GM21367 (cell line): ENCODE data around the gene DMD.
"Not testable (repeated sequence)": the region's sequence is repeated elsewhere in the genome, so short reads cannot be mapped to it uniquely, and the experiment has no call there.

Source experiments
- ATAC-seq: cut with Tn5 transposase; IDR thresholded peaks from one replicate; pipeline ENCODE4 v1.9.1; 2021; ENCODE audit not compliant: unreplicated experiment

DMD gene

DNA sequence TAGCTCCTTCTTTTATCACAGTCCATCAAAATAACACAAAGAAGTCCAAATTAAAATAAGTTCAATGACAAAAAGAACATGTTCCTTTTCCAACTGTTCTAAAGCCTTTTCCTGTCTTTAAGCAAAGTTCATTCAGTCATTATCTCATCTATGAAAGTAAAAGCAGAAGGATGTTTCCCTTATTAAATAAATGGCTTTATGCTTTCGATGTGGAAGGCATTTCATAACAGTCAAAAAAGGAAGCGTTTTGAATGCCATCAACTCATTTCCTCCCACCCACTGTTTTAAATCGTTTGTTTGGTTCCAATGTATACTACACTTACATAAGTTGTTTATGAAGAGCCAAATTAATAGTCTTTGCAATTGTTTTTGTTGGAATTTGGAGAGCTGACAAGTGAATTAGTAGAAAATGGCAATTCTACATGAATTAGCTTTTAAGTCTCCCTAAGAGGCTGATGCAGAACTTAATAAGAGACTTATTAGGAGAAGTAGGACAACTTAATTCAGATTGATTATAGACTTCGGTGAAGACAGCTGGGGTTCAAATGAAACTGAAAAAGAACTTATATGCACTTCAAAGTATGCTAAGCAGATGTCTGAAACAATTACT lies 1746.9 kb downstream of the DMD start:
- no peak for ATAC-seq

- ATAC-seq: no peak
Observed at GRCh38 chrX:31461266-31461665, 1750.1 kb downstream of the DMD start.

GRCh38 chrX:31459361-31459760 lies 1752.0 kb downstream of the DMD start:
- ATAC-seq: no peak

DNA sequence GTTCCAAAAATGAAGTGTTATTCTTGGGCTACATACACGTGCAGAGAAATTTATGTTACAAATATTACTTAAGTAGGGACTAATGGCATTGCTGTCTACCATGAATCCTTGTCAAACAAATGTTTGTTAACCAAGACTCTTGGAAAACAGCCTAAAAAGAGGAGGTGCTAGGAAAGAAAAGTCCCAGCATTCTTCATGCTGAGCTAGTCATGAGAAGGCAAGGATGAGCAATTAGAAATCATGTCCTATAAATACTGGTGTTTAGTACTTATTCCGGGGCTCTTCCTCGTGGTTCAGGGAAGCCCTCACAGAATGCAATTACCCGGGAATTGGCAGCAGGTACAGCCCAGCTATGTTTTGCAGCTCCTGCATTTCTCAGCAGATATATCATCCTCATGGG lies 1761.4 kb downstream of the DMD start:
- no peak for ATAC-seq

DNA sequence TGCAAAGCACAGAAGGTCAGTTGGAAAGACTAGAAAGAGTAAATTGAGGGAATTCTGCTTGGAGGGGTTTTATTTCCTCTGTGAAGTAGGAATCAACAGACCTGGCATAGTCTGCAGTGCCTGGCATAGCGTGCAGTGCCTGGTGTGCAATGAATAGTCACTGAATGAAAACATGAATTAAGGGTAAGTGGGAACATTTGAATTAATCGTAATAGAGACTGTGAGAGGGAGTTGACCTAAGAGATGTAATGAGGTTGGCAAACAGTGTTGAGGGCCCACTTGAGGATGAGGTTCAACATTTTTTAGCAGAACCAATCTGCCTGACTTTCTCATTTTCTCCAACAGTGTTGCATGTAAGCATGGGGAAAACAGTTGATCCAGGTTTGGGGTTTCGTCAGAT lies 1762.3 kb downstream of the DMD start:
- ATAC-seq: no peak

- ATAC-seq: no peak
Observed at GRCh38 chrX:31445542-31445941, 1765.8 kb downstream of the DMD start.

DNA sequence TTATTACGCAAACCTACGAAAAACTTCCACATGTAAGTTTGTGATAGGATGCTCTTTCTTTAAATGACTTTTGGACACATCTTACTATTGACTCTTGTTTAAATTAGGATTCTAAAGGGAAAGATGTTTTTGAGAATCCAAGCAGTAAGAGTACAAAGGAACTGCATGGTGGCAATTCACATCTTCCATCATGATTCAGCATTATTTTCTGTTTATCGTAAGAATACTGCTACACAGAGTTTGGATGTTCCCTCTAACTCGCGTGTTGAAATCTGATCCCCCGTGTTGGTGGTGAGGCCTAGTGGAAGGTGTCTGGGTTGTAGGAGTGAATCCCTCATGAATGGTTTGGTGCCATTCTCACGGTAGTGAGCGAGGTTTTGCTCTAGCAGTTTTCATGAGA lies 1767.7 kb downstream of the DMD start:
- no peak for ATAC-seq

GRCh38 chrX:31440546-31440945 lies 1770.8 kb downstream of the DMD start:
- ATAC-seq: no peak

DNA sequence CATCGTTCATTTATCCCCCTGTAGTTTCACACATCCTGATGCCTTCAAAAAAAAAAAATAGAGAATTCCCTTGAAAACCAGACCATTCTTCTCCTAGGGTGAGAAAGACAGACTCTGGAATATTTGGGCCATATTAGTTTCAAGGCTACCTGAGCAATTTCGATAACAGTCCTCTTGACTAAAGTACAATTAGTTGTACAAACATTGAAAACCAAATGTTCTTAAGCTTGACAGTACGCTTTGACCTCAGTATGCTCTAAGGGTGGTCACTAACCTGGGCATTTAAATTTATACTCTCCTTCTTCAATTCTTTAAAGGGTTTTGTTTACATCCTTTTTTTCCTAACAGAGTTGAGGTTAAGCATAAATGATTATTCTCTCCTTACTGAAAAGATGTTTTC lies 1774.9 kb downstream of the DMD start:
- no peak for ATAC-seq

DNA sequence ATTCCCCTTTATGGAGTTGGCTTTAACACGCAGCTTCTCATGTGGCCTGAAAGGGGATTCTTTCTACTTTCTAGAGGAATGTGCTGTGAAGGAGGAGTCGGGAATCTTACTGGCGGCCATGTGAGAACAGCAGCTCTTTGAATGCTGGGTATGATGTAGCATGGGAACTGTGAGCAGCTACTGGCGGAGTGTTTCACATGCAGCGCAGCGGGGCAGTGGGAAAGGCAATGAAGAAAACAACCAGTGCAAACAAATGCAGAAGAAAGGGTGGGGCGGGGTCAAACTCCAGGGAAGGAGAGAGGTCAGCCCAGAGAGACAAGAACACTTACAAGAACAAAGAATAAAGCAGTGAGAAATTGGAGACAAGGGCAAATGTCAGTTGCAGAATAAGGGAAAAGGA lies 1775.8 kb downstream of the DMD start:
- no peak for ATAC-seq

DNA sequence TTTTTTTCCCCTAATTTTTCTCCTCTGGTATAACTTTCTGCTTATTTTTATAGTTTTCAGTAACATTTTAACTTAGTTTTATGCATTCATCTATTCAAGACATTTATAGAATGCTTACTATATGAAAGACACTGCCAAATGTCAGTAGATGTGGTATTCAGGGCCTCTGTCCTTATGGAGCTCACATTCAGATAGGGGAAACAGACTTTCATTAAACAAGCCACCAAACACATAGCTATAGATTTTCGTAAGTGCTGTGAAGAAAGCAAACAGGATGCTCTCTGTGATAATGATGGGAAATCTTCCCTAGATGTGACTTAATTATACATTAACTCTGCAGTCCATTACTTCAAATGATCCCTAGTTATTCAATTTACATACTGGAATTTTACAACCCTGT lies 1777.5 kb downstream of the DMD start:
- ATAC-seq: no peak

- no peak for ATAC-seq
Observed at GRCh38 chrX:31429915-31430314, 1781.4 kb downstream of the DMD start.

- no peak for ATAC-seq
Observed at GRCh38 chrX:31423609-31424189, 1787.7 kb downstream of the DMD start.

DNA sequence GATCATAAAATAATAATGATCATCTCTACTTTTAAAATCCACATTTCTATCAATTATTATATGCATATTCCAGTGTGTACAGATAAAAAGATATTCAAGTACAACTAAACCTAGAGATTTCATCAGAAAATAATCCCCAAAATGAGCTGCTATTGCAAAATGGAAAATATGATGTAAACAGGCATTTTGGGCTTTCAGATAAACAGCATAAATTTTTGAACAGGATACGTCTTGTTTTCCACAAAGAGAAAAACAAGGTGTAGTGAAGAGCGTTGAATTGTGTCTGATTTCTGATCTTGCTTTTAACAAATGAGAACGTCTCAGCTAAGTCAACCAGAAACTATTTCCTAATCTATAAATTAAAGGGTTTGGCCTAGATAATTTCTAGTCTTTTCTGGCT lies 1789.9 kb downstream of the DMD start:
- no peak for ATAC-seq

DNA sequence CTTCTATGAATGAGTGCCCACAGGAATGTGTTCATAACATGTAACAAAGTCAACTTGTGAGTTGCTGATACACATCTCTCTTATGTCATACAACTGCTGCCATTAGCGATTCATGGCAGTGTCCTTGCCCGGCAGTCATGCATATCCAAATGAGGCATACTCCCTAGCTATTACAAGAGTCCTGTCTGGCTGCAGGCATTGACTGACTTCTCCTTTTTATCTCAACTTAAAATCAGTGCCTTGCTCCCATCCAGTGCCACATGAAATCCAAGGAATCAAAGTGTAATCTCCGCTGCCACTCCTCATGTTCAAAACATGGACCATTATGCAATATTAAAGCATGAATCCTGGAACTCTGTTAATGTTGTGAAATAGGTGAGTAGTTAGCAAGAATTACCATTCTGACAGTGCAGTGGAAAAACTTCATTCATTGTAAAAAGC lies 1790.6 kb downstream of the DMD start:
- ATAC-seq: no peak

- no peak for ATAC-seq
Observed at GRCh38 chrX:31420302-31420701, 1791.0 kb downstream of the DMD start.

GRCh38 chrX:31397119-31397518 lies 1814.2 kb downstream of the DMD start:
- ATAC-seq: no peak

DNA sequence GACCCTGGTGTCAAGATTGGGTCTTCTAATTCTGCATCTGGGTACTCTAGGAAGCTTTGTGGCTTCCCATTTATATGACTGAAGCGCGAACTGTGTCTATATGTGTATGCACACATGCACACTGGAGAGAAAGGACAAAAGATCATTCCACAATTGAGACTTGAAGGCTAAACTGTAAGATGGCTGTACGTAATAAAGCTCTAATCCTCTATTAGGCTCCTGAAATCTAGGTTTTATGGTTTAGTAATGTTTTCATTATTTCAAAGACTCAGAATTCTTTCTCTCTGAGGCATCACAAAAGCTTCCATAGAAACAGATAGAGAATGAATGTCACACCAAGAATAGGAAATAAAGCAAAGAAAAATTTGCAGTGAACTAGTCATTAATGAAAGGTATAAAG lies 1818.8 kb downstream of the DMD start:
- no peak for ATAC-seq

GRCh38 chrX:31388946-31389345 lies 1822.4 kb downstream of the DMD start:
- no peak for ATAC-seq

DNA sequence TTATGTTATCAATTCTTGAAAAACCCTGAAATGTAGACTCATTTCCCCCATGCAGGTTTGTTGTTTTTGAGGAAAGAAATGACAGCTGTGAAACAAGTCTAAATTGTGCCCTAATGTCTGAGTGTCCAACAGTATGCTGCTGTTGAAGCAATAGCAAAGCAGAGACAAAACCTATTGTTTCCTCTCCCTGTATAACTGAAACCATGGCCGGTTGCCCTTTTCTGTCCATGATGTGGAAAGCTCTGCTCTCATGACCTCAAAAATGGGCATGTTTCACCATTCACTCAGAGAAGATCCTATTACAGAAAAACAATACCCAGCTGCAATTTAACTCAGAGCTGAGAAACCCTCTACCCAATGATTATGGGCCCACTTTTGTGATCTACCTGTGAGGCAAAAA lies 1826.9 kb downstream of the DMD start:
- ATAC-seq: no peak

DNA sequence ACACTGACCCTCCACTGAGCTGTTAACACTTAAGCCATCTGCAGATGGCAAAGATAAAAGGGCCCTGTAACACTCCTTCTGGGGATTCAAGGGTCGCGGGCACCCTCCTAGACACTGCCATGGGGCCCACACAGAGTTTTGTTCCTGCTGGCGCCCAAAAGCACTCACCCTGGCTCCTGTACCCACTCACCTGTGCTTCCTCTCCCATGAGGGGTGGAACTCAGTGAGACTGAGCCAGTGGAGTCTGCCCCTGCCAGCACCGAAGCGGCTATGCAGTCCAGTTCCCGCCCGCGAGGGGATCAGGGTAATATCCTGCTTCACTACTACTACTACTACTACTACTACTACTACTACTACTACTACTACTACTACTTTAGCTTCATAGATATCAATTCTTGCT lies 1827.4 kb downstream of the DMD start:
- no peak for ATAC-seq

DNA sequence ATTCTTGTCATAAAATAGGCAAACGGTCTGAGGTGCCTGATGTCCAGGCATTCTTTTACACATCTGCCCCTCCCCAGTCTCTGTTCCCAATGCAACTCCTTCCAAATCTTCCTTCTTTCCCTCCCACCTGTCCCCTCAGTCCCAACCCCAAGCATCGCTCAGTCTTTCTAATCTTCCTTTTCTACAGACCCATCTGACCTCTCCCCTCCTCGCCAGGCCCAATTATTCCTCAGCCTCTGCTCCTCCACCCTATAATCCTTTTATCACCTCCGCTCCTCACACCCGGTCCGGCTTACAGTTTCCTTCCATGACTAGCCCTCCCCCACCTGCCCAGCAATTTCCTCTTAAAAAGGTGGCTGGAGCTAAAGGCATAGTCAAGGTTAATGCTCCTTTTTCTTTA lies 1832.4 kb downstream of the DMD start:
- ATAC-seq: not testable (repeated sequence)

GRCh38 chrX:31377821-31378220 lies 1833.5 kb downstream of the DMD start:
- not testable (repeated sequence) for ATAC-seq
